Thyroid gland (tissue), 4 donors: ENCODE data around the gene PRELID2.

Experiments used
- POLR2A ChIP-seq, 2 donors: fragments of 450-650 bp; IDR thresholded peaks; one replicate each; pipeline ENCODE4 v1.6.1; 2017; ENCODE audit warnings: antibody characterized with exemption in 2 of 2, mild to moderate bottlenecking in 2 of 2, moderate library complexity in 1 of 2
- TF ChIP-seq, protein P1 (sequence below), 6 experiments: fragments of 200-600 bp in 3 of 6; fragments of 450-650 bp in 3 of 6; sonication (generic) in 3 of 6; IDR thresholded peaks; one replicate each; pipeline ENCODE4 v1.5.1; 2016 to 2019; ENCODE audit warnings: antibody characterized with exemption in 6 of 6, mild to moderate bottlenecking in 2 of 6, inconsistent platforms in 1 of 6, moderate library complexity in 1 of 6

DNA sequence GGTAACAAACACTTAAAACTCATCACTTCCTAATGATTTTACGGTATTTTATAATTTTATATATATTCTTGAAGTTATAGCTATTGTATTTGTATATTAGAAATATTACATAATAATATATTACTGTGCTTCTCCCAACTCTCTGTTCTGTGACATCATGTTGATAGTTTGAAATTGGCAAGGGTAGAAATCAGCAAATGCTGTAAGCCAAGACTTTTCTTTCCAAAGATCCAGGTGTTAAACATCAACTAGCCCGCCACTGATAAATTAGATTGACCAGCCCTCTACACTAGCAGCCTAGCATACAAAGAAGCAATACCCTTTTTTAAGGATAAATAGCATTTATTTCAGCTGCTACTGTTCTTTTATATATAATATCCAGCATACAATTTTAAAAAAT is 122.9 kb downstream of the PRELID2 start:
- TF ChIP-seq, protein P1, sequence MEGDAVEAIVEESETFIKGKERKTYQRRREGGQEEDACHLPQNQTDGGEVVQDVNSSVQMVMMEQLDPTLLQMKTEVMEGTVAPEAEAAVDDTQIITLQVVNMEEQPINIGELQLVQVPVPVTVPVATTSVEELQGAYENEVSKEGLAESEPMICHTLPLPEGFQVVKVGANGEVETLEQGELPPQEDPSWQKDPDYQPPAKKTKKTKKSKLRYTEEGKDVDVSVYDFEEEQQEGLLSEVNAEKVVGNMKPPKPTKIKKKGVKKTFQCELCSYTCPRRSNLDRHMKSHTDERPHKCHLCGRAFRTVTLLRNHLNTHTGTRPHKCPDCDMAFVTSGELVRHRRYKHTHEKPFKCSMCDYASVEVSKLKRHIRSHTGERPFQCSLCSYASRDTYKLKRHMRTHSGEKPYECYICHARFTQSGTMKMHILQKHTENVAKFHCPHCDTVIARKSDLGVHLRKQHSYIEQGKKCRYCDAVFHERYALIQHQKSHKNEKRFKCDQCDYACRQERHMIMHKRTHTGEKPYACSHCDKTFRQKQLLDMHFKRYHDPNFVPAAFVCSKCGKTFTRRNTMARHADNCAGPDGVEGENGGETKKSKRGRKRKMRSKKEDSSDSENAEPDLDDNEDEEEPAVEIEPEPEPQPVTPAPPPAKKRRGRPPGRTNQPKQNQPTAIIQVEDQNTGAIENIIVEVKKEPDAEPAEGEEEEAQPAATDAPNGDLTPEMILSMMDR (IDR thresholded peaks at IDR 0.05), result no peak
- no peak for TF ChIP-seq POLR2A (IDR thresholded peaks at IDR 0.05)
